NCI-H69 (cell line): ENCODE results near the gene PCCA.
"Not testable (repeated sequence)": the region's sequence is repeated elsewhere in the genome, so short reads cannot be mapped to it uniquely, and the experiment has no call there.

ENCODE experiments used
- DNase-seq: peaks from one replicate; lab custom pipeline; 2025; lab: John Stamatoyannopoulos, UW

Gene PCCA

GRCh38 chr13:100544866-100545683 lies 456.2 kb downstream of the PCCA start:
- DNase-seq: no peak

GRCh38 chr13:100545684-100546061 lies 456.8 kb downstream of the PCCA start:
- DNase-seq: no peak

- DNase-seq: no peak
Observed at GRCh38 chr13:100546713-100547405, 458.0 kb downstream of the PCCA start.

GRCh38 chr13:100547791-100548201 lies 458.9 kb downstream of the PCCA start:
- peak; percentile 61 for DNase-seq

- DNase-seq: no peak
Observed at GRCh38 chr13:100549316-100549715, 460.4 kb downstream of the PCCA start.

GRCh38 chr13:100552755-100553154 lies 463.9 kb downstream of the PCCA start:
- no peak for DNase-seq

GRCh38 chr13:100559886-100560285 lies 471.0 kb downstream of the PCCA start:
- no peak for DNase-seq

GRCh38 chr13:100560498-100561157 lies 471.7 kb downstream of the PCCA start:
- no peak for DNase-seq

GRCh38 chr13:100561158-100561499 lies 472.2 kb downstream of the PCCA start:
- DNase-seq: no peak

- DNase-seq: no peak
Observed at GRCh38 chr13:100561599-100562204, 472.8 kb downstream of the PCCA start.

- DNase-seq: no peak
Observed at GRCh38 chr13:100563779-100564178, 474.9 kb downstream of the PCCA start.

GRCh38 chr13:100564444-100565223 lies 475.7 kb downstream of the PCCA start:
- no peak for DNase-seq

GRCh38 chr13:100565286-100565685 lies 476.4 kb downstream of the PCCA start:
- DNase-seq: no peak

- no peak for DNase-seq
Observed at GRCh38 chr13:100566543-100566942, 477.6 kb downstream of the PCCA start.

- peak; percentile 90 for DNase-seq
Observed at GRCh38 chr13:100573121-100573520, 484.2 kb downstream of the PCCA start.

- DNase-seq: not testable (repeated sequence)
Observed at GRCh38 chr13:100577239-100577638, 488.3 kb downstream of the PCCA start.
